B cell (primary cell): Measurements from ENCODE around the gene CHST2. TPM values are rescaled to one million over a fixed set of nuclear protein-coding genes. Genes with fewer than 3 reads are reported as not detected.

Source experiments
- ATAC-seq: fragments of 200-7000 bp; cut with Tn5 transposase; one replicate; pipeline ENCODE4 v1.10.0; 2021; ENCODE audit warnings: low read depth, mild to moderate bottlenecking, moderate number of reproducible peaks, moderate library complexity
- CTCF ChIA-PET: fragments of 350-600 bp; sonication (Branson Sonifier 250); formaldehyde crosslinking; loops from one replicate; lab custom pipeline; 2021; ENCODE audit warnings: antibody characterized with exemption, inconsistent platforms; lab: Charles Lee
- POLR2A ChIA-PET: fragments of 350-600 bp; sonication (Branson Sonifier 250); formaldehyde crosslinking; loops from one replicate; lab custom pipeline; 2021; ENCODE audit warnings: antibody characterized with exemption; lab: Charles Lee
- DNase-seq: peaks from one replicate; pipeline ENCODE4 v3.0.0; 2013
- H2AFZ ChIP-seq: 2 replicates; pipeline ENCODE4 v1.6.1; 2012; ENCODE audit warnings: mild to moderate bottlenecking, low read depth, low read length; ENCODE audit not compliant: insufficient read depth, poor library complexity, severe bottlenecking
- H3K27ac ChIP-seq, 2 donors: 1 replicate in 1 of 2; 2 replicates in 1 of 2; pipeline ENCODE4 v1.5.1; 2012 to 2013; ENCODE audit warnings: low read length in 2 of 2, mild to moderate bottlenecking in 2 of 2, moderate library complexity in 1 of 2
- H3K27me3 ChIP-seq, 4 experiments: fragments of 200-600 bp in 1 of 4; sonication (generic) in 1 of 4; replicated peaks in 1 of 4; 1 replicate in 2 of 4; 2 replicates in 2 of 4; pipeline versions ENCODE4 v1.6.1 to v1.7.0; 2013 to 2016; ENCODE audit warnings: low read length in 3 of 4, mild to moderate bottlenecking in 2 of 4, mixed read lengths in 1 of 4, moderate library complexity in 1 of 4; ENCODE audit not compliant: insufficient read depth in 4 of 4, control insufficient read depth in 3 of 4; ENCODE audit errors: control extremely low read depth in 1 of 4
- H3K36me3 ChIP-seq, 2 experiments: replicated peaks in 1 of 2; 1 replicate in 1 of 2; 2 replicates in 1 of 2; pipeline versions ENCODE4 v1.6.1 to v1.7.1; 2013; ENCODE audit warnings: low read length in 1 of 2; ENCODE audit not compliant: insufficient read depth in 2 of 2, control insufficient read depth in 1 of 2; ENCODE audit errors: control extremely low read depth in 1 of 2, extremely low read depth in 1 of 2
- H3K4me1 ChIP-seq, 2 donors: fragments of 200-600 bp in 1 of 2; sonication (generic) in 1 of 2; 1 replicate in 1 of 2; 2 replicates in 1 of 2; pipeline versions ENCODE4 v1.5.1 to v1.6.1; 2013 to 2017; ENCODE audit warnings: low read length in 2 of 2; ENCODE audit not compliant: control insufficient read depth in 2 of 2, insufficient read depth in 2 of 2
- H3K4me2 ChIP-seq: replicated peaks from 2 replicates; pipeline ENCODE3; 2012; ENCODE audit warnings: mild to moderate bottlenecking, low read depth, low read length; ENCODE audit not compliant: poor library complexity, severe bottlenecking
- H3K4me3 ChIP-seq, 5 experiments: fragments of 200-600 bp in 1 of 5; sonication (generic) in 1 of 5; 1 replicate in 3 of 5; 2 replicates in 2 of 5; pipeline versions ENCODE4 v1.5.1 to v1.7.0; 2011 to 2016; ENCODE audit warnings: low read length in 4 of 5, mild to moderate bottlenecking in 4 of 5, low read depth in 2 of 5, control low read depth in 1 of 5, moderate library complexity in 1 of 5; ENCODE audit not compliant: insufficient read depth in 1 of 5; ENCODE audit errors: control extremely low read depth in 1 of 5, extremely low read depth in 1 of 5
- H3K79me2 ChIP-seq: fragments of 200-600 bp; sonication (generic); one replicate; pipeline ENCODE4 v1.6.0; 2016; ENCODE audit warnings: low read length; ENCODE audit not compliant: control insufficient read depth, insufficient read depth
- H3K9ac ChIP-seq: fragments of 200-600 bp; sonication (generic); 2 replicates; pipeline ENCODE4 v1.6.1; 2017; ENCODE audit warnings: mild to moderate bottlenecking, low read length, moderate library complexity
- H3K9me3 ChIP-seq, 3 donors: one replicate each; pipeline versions ENCODE4 v1.6.1 to v1.7.1; 2013; ENCODE audit warnings: low read length in 2 of 3; ENCODE audit not compliant: control insufficient read depth in 2 of 3, insufficient read depth in 1 of 3; ENCODE audit errors: control extremely low read depth in 1 of 3
- H4K20me1 ChIP-seq: 2 replicates; pipeline ENCODE4 v1.6.0; 2012; ENCODE audit warnings: mild to moderate bottlenecking, low read length; ENCODE audit not compliant: insufficient read depth, control insufficient read depth, poor library complexity, severe bottlenecking
- H3K27ac Mint-ChIP-seq: one replicate; pipeline ENCODE4 v1.8.0; 2021; ENCODE audit warnings: mixed read lengths
- H3K27me3 Mint-ChIP-seq: one replicate; pipeline ENCODE4 v1.8.0; 2021; ENCODE audit warnings: mixed read lengths
- H3K4me1 Mint-ChIP-seq: one replicate; pipeline ENCODE4 v1.8.0; 2021; ENCODE audit warnings: mixed read lengths
- H3K4me3 Mint-ChIP-seq: one replicate; pipeline ENCODE4 v1.8.0; 2021; ENCODE audit warnings: mixed read lengths
- H3K9me3 Mint-ChIP-seq: one replicate; pipeline ENCODE4 v1.8.0; 2022; ENCODE audit warnings: mixed read lengths; ENCODE audit not compliant: insufficient read depth
- CTCF ChIP-seq: fragments of 200-600 bp; IDR thresholded peaks from one replicate; pipeline ENCODE4 v1.8.0; 2022; ENCODE audit warnings: antibody characterized with exemption, mild to moderate bottlenecking
- EZH2 ChIP-seq: IDR thresholded peaks from 2 replicates; pipeline ENCODE4 v1.6.1; 2012; ENCODE audit warnings: borderline replicate concordance, low read depth, mild to moderate bottlenecking, moderate library complexity, low read length; ENCODE audit not compliant: insufficient read depth, poor library complexity, severe bottlenecking
- WGBS: methylation state at CpG from one replicate; pipeline ENCODE4 v1.1.5; 2013; ENCODE audit warnings: missing lambda C conversion rate; ENCODE audit not compliant: insufficient coverage; 5-methylcytosine and 5-hydroxymethylcytosine counted together
- intact Hi-C: fragments of 100-400 bp; cut with micrococcal nuclease; formaldehyde crosslinking; loops from one replicate; pipeline ENCODE4 v1.10.0; 2022
- polyA plus RNA-seq: library from polyadenylated mRNA; depleted of rRNA; stranded (reverse); fragments of >200 nt; gene quantifications from 2 replicates; pipeline ENCODE4 v1.2.3, GENCODE V29; 2012
- total RNA-seq, 2 donors: library from RNA; stranded (reverse); fragments of 120-200 nt in 1 of 2; gene quantifications; 1 replicate in 1 of 2; 2 replicates in 1 of 2; pipeline versions ENCODE4 v1.2.3 to v1.2.4, GENCODE V29; 2013 to 2022

CHST2 gene
- total and polyA plus RNA-seq, 2 donors (not counting 1 experiment from before 2014, with no cell fraction given): 5.2 to 25.0 TPM

GRCh38 chr3:143122608-143123352, 3.2 kb downstream of the CHST2 start:
- Histone ChIP-seq H3K79me2 (peaks cover 6% of the 10 kb centered on the region), H3K4me2 (peak overlapping the region; percentile 96), H3K4me1 (peaks cover 25 to 32% of the 10 kb centered on the region in 2 donors), H3K4me3 (peak overlapping the region in 4 of 5 experiments; percentile 15 to 53 (median 44)), H3K9me3 (peaks cover 0 to 8% (median 0%) of the 10 kb centered on the region in 3 donors), H2AFZ (peak overlapping the region; percentile 34), H4K20me1 (no peaks in the 10 kb centered on the region), H3K27ac (peak overlapping the region; percentile 42 to 72), H3K27me3 (no peaks in the 10 kb centered on the region), H3K36me3 (no peaks in the 10 kb centered on the region), H3K9ac (peak overlapping the region; percentile 51)
- Mint-ChIP-seq H3K4me1 (peaks cover 45% of the 10 kb centered on the region), H3K27me3 (no peaks in the 10 kb centered on the region), H3K9me3 (no peaks in the 10 kb centered on the region), H3K4me3 (peak overlapping the region; percentile 81), H3K27ac (peak overlapping the region; percentile 89)
- no peak for TF ChIP-seq CTCF
- TF ChIP-seq EZH2: no peak
- peak; percentile 74 for DNase-seq
- CTCF ChIA-PET: interaction anchor here (0.6 to 1.7 kb wide), 2 partner anchors 161 to 552 kb away, joined by 5 to 6 read pairs; no protein-coding TSS in a partner anchor
- ATAC-seq: no peak
- WGBS: no CpG with 5 or more reads among the region's 4 CpGs
- intact Hi-C loops: loop anchor here (1.0 to 5.0 kb wide), 3 partner anchors 58 to 545 kb away; partner anchors contain the start of gene ATR
- POLR2A ChIA-PET: no interaction called here
